WTC11 (cell line): ENCODE results near the gene VPS4A. TPM values are rescaled to one million over a fixed set of nuclear protein-coding genes. Genes with fewer than 3 reads are reported as not detected.
A peak's percentile ranks its signal among the peaks of the same experiment; 100 is the strongest.

Experiments used
- ATAC-seq: fragments of 200-7000 bp; cut with Tn5 transposase; 2 replicates; pipeline ENCODE4 v1.10.0; 2021; ENCODE audit warnings: mild to moderate bottlenecking, moderate library complexity
- CTCF ChIA-PET: fragments of 300-600 bp; sonication (Branson Sonifier 250); formaldehyde crosslinking; loops from one replicate; lab custom pipeline; 2021; ENCODE audit warnings: antibody characterized with exemption; lab: Charles Lee
- POLR2A ChIA-PET: fragments of 350-600 bp; sonication (Branson Sonifier 250); formaldehyde crosslinking; loops from one replicate; lab custom pipeline; 2021; ENCODE audit warnings: antibody characterized with exemption; lab: Charles Lee
- DNase-seq: peaks from one replicate; pipeline ENCODE4 v3.0.0; 2021; ENCODE audit warnings: low spot score
- H3K27ac Mint-ChIP-seq: 2 replicates; pipeline ENCODE4 v1.8.0; 2021; ENCODE audit warnings: mixed read lengths
- H3K27me3 Mint-ChIP-seq: 2 replicates; pipeline ENCODE4 v1.8.0; 2021; ENCODE audit warnings: low read depth, mild to moderate bottlenecking, moderate library complexity, mixed read lengths
- H3K36me3 Mint-ChIP-seq: 2 replicates; pipeline ENCODE4 v1.8.0; 2021; ENCODE audit warnings: mixed read lengths
- H3K4me1 Mint-ChIP-seq: 2 replicates; pipeline ENCODE4 v1.8.0; 2022; ENCODE audit warnings: mixed read lengths
- H3K4me3 Mint-ChIP-seq: 2 replicates; pipeline ENCODE4 v1.8.0; 2021; ENCODE audit warnings: mild to moderate bottlenecking, moderate library complexity, mixed read lengths
- H3K9me3 Mint-ChIP-seq: 2 replicates; pipeline ENCODE4 v1.8.0; 2021; ENCODE audit warnings: mixed read lengths
- CREM ChIP-seq: sonication (generic); formaldehyde crosslinking; IDR thresholded peaks from 2 replicates; pipeline ENCODE4 v1.8.1; 2022; ENCODE audit warnings: mild to moderate bottlenecking, missing genetic modification reagents, moderate library complexity
- ESRRA ChIP-seq: sonication (generic); formaldehyde crosslinking; IDR thresholded peaks from 2 replicates; pipeline ENCODE4 v1.8.1; 2022; ENCODE audit warnings: mild to moderate bottlenecking, missing genetic modification reagents, borderline replicate concordance
- FOXJ3 ChIP-seq: sonication (generic); formaldehyde crosslinking; IDR thresholded peaks from 2 replicates; pipeline ENCODE4 v1.9.0; 2021; ENCODE audit warnings: missing genetic modification reagents, mild to moderate bottlenecking, borderline replicate concordance
- FOXP1 ChIP-seq: sonication (generic); formaldehyde crosslinking; IDR thresholded peaks from 2 replicates; pipeline ENCODE4 v1.8.0; 2022; ENCODE audit warnings: missing genetic modification reagents, mild to moderate bottlenecking, moderate library complexity, borderline replicate concordance
- GABPB1 ChIP-seq: sonication (generic); formaldehyde crosslinking; IDR thresholded peaks from 2 replicates; pipeline ENCODE4 v1.8.1; 2023; ENCODE audit warnings: mild to moderate bottlenecking, missing genetic modification reagents
- JUN ChIP-seq: sonication (generic); formaldehyde crosslinking; IDR thresholded peaks from 2 replicates; pipeline ENCODE4 v1.8.0; 2023; ENCODE audit warnings: mild to moderate bottlenecking, missing genetic modification reagents
- MYBL2 ChIP-seq: sonication (generic); formaldehyde crosslinking; IDR thresholded peaks from 2 replicates; pipeline ENCODE4 v1.8.1; 2023; ENCODE audit warnings: mild to moderate bottlenecking, moderate library complexity, missing genetic modification reagents
- NFATC4 ChIP-seq: fragments of 250-450 bp; sonication (Bioruptor Pico); IDR thresholded peaks from 2 replicates; pipeline ENCODE4 v1.9.0; 2021; ENCODE audit warnings: mild to moderate bottlenecking
- NFE2L1 ChIP-seq: sonication (generic); formaldehyde crosslinking; IDR thresholded peaks from 2 replicates; pipeline ENCODE4 v1.8.1; 2023; ENCODE audit warnings: missing genetic modification reagents
- NFYB ChIP-seq: sonication (generic); formaldehyde crosslinking; conservative IDR thresholded peaks from 2 replicates; pipeline ENCODE4 v1.8.0; 2022; ENCODE audit warnings: low read depth, missing genetic modification reagents
- NR1H2 ChIP-seq: sonication (generic); formaldehyde crosslinking; IDR thresholded peaks from 2 replicates; pipeline ENCODE4 v1.9.0; 2021; ENCODE audit warnings: mild to moderate bottlenecking, moderate library complexity, missing genetic modification reagents
- OVOL2 ChIP-seq: fragments of 250-450 bp; sonication (Bioruptor Pico); IDR thresholded peaks from 2 replicates; pipeline ENCODE4 v1.9.0; 2021; ENCODE audit warnings: mild to moderate bottlenecking, borderline replicate concordance
- SMAD4 ChIP-seq: sonication (generic); formaldehyde crosslinking; IDR thresholded peaks from 2 replicates; pipeline ENCODE4 v1.8.0; 2022; ENCODE audit warnings: mild to moderate bottlenecking, missing genetic modification reagents
- SOX15 ChIP-seq: fragments of 250-450 bp; sonication (Bioruptor Pico); IDR thresholded peaks from 2 replicates; pipeline ENCODE4 v1.9.0; 2021; ENCODE audit warnings: mild to moderate bottlenecking
- TCF7 ChIP-seq: sonication (generic); formaldehyde crosslinking; IDR thresholded peaks from 2 replicates; pipeline ENCODE4 v1.8.0; 2022; ENCODE audit warnings: mild to moderate bottlenecking, low read depth, missing genetic modification reagents, moderate library complexity
- ZNF138 ChIP-seq: sonication (generic); formaldehyde crosslinking; conservative IDR thresholded peaks from 2 replicates; pipeline ENCODE4 v1.8.1; 2022; ENCODE audit warnings: mild to moderate bottlenecking, moderate library complexity, missing genetic modification reagents
- ZNF219 ChIP-seq: sonication (generic); formaldehyde crosslinking; IDR thresholded peaks from 2 replicates; pipeline ENCODE4 v1.8.0; 2023; ENCODE audit warnings: missing genetic modification reagents, mild to moderate bottlenecking, borderline replicate concordance
- ZNF317 ChIP-seq: sonication (generic); formaldehyde crosslinking; IDR thresholded peaks from 2 replicates; pipeline ENCODE4 v1.8.1; 2023; ENCODE audit warnings: low read depth, mild to moderate bottlenecking, moderate library complexity, missing genetic modification reagents, borderline replicate concordance
- ZNF396 ChIP-seq: fragments of 250-450 bp; sonication (Bioruptor Pico); IDR thresholded peaks from 2 replicates; pipeline ENCODE4 v1.8.0; 2021; ENCODE audit warnings: mild to moderate bottlenecking, moderate library complexity, borderline replicate concordance
- ZNF416 ChIP-seq: fragments of 250-450 bp; sonication (Bioruptor Pico); IDR thresholded peaks from 2 replicates; pipeline ENCODE4 v1.9.0; 2021; ENCODE audit warnings: mild to moderate bottlenecking, inconsistent platforms
- total RNA-seq: library from RNA; stranded (reverse); gene quantifications from 3 replicates; pipeline ENCODE4 v1.2.3, GENCODE V29; 2021
- TF ChIP-seq, protein P1 (sequence below): fragments of 250-450 bp; sonication (Bioruptor Pico); IDR thresholded peaks from 2 replicates; pipeline ENCODE4 v1.9.0; 2021; ENCODE audit warnings: mild to moderate bottlenecking
- TF ChIP-seq, protein P2 (sequence below): fragments of 250-450 bp; sonication (Bioruptor Pico); IDR thresholded peaks from 2 replicates; pipeline ENCODE4 v1.8.0; 2021; ENCODE audit warnings: mild to moderate bottlenecking
- TF ChIP-seq, protein P3 (sequence below): sonication (generic); formaldehyde crosslinking; IDR thresholded peaks from 2 replicates; pipeline ENCODE4 v1.8.1; 2022; ENCODE audit warnings: mild to moderate bottlenecking, moderate library complexity, missing genetic modification reagents
- TF ChIP-seq, protein P4 (sequence below): sonication (generic); formaldehyde crosslinking; IDR thresholded peaks from 2 replicates; pipeline ENCODE4 v1.8.0; 2022; ENCODE audit warnings: missing genetic modification reagents
- TF ChIP-seq, protein P5 (sequence below): sonication (generic); formaldehyde crosslinking; IDR thresholded peaks from 2 replicates; pipeline ENCODE4 v1.8.0; 2022; ENCODE audit warnings: mild to moderate bottlenecking, missing genetic modification reagents
- TF ChIP-seq, protein P6 (sequence below): sonication (generic); formaldehyde crosslinking; IDR thresholded peaks from 2 replicates; pipeline ENCODE4 v1.8.1; 2023; ENCODE audit warnings: mild to moderate bottlenecking, missing genetic modification reagents, moderate library complexity

VPS4A gene
- total RNA-seq, 1 experiment from 2014 or later = 28.3 TPM

DNA sequence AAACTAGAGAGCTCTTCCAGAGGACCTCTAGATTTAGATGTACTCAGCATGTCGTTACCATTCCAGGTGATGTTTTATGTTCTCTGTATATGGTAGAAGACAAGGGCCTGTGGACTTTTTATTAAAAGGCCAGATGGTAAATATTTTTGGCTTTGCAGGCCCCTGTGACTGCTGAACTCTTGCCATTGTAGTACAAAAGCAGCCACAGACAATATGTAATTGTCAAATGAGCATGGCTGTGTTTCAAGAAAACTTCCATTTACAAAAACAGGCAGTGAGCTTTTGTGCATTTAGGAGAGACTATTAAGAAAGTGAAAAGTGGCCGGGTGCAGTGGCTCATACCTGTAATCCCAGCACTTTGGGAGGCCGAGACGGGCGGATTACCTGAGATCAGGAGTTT is 33.0 kb downstream of the VPS4A start:
- no peak for DNase-seq
- Mint-ChIP-seq H3K36me3 (peaks cover 27% of the 10 kb centered on the region), H3K4me3 (no peak overlapping the region), H3K27ac (no peak overlapping the region), H3K4me1 (peaks cover 12% of the 10 kb centered on the region), H3K27me3 (no peaks in the 10 kb centered on the region), H3K9me3 (no peaks in the 10 kb centered on the region)
- CTCF ChIA-PET = no interaction called here
- no peak for ATAC-seq
- POLR2A ChIA-PET = interaction anchor here (0.7 kb wide), 1 partner anchor 410 kb away, joined by 3 read pairs; the partner anchor contains the start of gene NOB1
- TF ChIP-seq NFATC4 (CRISPR knock-in tag) (no peak), OVOL2 (no peak), SMAD4 (CRISPR knock-in tag) (no peak), CREM (CRISPR knock-in tag) (no peak), ESRRA (CRISPR knock-in tag) (no peak), NR1H2 (no peak), ZNF138 (no peak), FOXP1 (CRISPR knock-in tag) (no peak), SOX15 (no peak), ZNF317 (CRISPR knock-in tag) (no peak)
- TF ChIP-seq, protein P1, sequence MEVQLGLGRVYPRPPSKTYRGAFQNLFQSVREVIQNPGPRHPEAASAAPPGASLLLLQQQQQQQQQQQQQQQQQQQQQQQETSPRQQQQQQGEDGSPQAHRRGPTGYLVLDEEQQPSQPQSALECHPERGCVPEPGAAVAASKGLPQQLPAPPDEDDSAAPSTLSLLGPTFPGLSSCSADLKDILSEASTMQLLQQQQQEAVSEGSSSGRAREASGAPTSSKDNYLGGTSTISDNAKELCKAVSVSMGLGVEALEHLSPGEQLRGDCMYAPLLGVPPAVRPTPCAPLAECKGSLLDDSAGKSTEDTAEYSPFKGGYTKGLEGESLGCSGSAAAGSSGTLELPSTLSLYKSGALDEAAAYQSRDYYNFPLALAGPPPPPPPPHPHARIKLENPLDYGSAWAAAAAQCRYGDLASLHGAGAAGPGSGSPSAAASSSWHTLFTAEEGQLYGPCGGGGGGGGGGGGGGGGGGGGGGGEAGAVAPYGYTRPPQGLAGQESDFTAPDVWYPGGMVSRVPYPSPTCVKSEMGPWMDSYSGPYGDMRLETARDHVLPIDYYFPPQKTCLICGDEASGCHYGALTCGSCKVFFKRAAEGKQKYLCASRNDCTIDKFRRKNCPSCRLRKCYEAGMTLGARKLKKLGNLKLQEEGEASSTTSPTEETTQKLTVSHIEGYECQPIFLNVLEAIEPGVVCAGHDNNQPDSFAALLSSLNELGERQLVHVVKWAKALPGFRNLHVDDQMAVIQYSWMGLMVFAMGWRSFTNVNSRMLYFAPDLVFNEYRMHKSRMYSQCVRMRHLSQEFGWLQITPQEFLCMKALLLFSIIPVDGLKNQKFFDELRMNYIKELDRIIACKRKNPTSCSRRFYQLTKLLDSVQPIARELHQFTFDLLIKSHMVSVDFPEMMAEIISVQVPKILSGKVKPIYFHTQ (CRISPR knock-in tag) = no peak
- TF ChIP-seq, protein P2, sequence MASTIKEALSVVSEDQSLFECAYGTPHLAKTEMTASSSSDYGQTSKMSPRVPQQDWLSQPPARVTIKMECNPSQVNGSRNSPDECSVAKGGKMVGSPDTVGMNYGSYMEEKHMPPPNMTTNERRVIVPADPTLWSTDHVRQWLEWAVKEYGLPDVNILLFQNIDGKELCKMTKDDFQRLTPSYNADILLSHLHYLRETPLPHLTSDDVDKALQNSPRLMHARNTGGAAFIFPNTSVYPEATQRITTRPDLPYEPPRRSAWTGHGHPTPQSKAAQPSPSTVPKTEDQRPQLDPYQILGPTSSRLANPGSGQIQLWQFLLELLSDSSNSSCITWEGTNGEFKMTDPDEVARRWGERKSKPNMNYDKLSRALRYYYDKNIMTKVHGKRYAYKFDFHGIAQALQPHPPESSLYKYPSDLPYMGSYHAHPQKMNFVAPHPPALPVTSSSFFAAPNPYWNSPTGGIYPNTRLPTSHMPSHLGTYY (CRISPR knock-in tag) = no peak
- TF ChIP-seq, protein P3, sequence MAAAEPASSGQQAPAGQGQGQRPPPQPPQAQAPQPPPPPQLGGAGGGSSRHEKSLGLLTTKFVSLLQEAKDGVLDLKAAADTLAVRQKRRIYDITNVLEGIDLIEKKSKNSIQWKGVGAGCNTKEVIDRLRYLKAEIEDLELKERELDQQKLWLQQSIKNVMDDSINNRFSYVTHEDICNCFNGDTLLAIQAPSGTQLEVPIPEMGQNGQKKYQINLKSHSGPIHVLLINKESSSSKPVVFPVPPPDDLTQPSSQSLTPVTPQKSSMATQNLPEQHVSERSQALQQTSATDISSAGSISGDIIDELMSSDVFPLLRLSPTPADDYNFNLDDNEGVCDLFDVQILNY = no peak
- TF ChIP-seq, protein P4, sequence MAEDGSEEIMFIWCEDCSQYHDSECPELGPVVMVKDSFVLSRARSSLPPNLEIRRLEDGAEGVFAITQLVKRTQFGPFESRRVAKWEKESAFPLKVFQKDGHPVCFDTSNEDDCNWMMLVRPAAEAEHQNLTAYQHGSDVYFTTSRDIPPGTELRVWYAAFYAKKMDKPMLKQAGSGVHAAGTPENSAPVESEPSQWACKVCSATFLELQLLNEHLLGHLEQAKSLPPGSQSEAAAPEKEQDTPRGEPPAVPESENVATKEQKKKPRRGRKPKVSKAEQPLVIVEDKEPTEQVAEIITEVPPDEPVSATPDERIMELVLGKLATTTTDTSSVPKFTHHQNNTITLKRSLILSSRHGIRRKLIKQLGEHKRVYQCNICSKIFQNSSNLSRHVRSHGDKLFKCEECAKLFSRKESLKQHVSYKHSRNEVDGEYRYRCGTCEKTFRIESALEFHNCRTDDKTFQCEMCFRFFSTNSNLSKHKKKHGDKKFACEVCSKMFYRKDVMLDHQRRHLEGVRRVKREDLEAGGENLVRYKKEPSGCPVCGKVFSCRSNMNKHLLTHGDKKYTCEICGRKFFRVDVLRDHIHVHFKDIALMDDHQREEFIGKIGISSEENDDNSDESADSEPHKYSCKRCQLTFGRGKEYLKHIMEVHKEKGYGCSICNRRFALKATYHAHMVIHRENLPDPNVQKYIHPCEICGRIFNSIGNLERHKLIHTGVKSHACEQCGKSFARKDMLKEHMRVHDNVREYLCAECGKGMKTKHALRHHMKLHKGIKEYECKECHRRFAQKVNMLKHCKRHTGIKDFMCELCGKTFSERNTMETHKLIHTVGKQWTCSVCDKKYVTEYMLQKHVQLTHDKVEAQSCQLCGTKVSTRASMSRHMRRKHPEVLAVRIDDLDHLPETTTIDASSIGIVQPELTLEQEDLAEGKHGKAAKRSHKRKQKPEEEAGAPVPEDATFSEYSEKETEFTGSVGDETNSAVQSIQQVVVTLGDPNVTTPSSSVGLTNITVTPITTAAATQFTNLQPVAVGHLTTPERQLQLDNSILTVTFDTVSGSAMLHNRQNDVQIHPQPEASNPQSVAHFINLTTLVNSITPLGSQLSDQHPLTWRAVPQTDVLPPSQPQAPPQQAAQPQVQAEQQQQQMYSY (CRISPR knock-in tag) = no peak
- TF ChIP-seq, protein P5, sequence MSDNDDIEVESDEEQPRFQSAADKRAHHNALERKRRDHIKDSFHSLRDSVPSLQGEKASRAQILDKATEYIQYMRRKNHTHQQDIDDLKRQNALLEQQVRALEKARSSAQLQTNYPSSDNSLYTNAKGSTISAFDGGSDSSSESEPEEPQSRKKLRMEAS (CRISPR knock-in tag) = no peak
- TF ChIP-seq, protein P6, sequence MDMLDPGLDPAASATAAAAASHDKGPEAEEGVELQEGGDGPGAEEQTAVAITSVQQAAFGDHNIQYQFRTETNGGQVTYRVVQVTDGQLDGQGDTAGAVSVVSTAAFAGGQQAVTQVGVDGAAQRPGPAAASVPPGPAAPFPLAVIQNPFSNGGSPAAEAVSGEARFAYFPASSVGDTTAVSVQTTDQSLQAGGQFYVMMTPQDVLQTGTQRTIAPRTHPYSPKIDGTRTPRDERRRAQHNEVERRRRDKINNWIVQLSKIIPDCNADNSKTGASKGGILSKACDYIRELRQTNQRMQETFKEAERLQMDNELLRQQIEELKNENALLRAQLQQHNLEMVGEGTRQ (CRISPR knock-in tag) = no peak

DNA sequence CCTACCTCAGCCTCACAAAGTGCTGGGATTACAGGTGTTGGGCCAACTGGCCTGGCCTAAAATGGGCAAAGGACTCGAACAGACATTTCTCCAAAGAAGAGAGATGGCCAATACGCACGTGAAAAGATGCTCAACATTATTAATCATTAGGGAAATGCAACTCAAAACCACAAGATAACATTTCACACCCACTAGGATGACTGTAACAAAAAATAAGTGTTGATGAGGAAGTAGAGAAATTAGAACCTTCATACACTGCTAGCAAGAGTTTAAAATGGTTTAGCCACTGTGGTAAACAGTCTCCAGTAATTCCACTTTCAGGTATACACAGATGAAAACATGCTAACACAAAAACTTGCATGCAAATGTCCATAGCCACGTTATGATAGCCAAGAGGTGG is 34.8 kb downstream of the VPS4A start:
- no peak for DNase-seq
- H3K4me1 Mint-ChIP-seq = peaks cover 5% of the 10 kb centered on the region
- H3K9me3 Mint-ChIP-seq = no peaks in the 10 kb centered on the region
- H3K4me3 Mint-ChIP-seq = no peak overlapping the region
- no peaks in the 10 kb centered on the region for H3K27me3 Mint-ChIP-seq
- POLR2A ChIA-PET = no interaction called here
- no peak for ATAC-seq
- H3K27ac Mint-ChIP-seq = peak overlapping the region; percentile 19; the same call in 1 of the 2 replicates
- CTCF ChIA-PET = no interaction called here
- H3K36me3 Mint-ChIP-seq = peaks cover 20% of the 10 kb centered on the region
- TF ChIP-seq JUN (CRISPR knock-in tag) (no peak), NFE2L1 (CRISPR knock-in tag) (no peak), ZNF219 (no peak), ZNF416 (CRISPR knock-in tag) (no peak), MYBL2 (CRISPR knock-in tag) (no peak), GABPB1 (no peak), ZNF396 (CRISPR knock-in tag) (no peak), FOXP1 (CRISPR knock-in tag) (no peak), NFYB (CRISPR knock-in tag) (no peak), TCF7 (CRISPR knock-in tag) (no peak), FOXJ3 (no peak)
- TF ChIP-seq, protein P3 = no peak
